Spinal cord (tissue), 10 donors: ENCODE measurements around the gene BDNF. TPM values are rescaled to one million over a fixed set of nuclear protein-coding genes. Genes with fewer than 3 reads are reported as not detected.
"Not testable (repeated sequence)": the region's sequence is repeated elsewhere in the genome, so short reads cannot be mapped to it uniquely, and the experiment has no call there.

ENCODE experiments used
- DNase-seq, 6 donors: peaks; one replicate each; pipeline versions ENCODE4 v3.0.0 to v3.0.0-alpha.2; 2013 to 2015; ENCODE audit warnings: low spot score in 6 of 6, low read depth in 4 of 6
- H3K27ac ChIP-seq: one replicate; pipeline ENCODE4 v1.5.1; 2013; ENCODE audit warnings: low read depth, low read length, control low read depth
- H3K27me3 ChIP-seq: one replicate; pipeline ENCODE4 v1.6.1; 2013; ENCODE audit warnings: low read length; ENCODE audit not compliant: control insufficient read depth, insufficient read depth
- H3K36me3 ChIP-seq: one replicate; pipeline ENCODE4 v1.6.1; 2013; ENCODE audit warnings: low read length; ENCODE audit not compliant: control insufficient read depth, insufficient read depth
- H3K4me1 ChIP-seq: one replicate; pipeline ENCODE4 v1.6.1; 2013; ENCODE audit warnings: low read length; ENCODE audit not compliant: control insufficient read depth, insufficient read depth
- H3K4me3 ChIP-seq: one replicate; pipeline ENCODE4 v1.5.1; 2013; ENCODE audit warnings: low read depth, low read length, control low read depth
- H3K9me3 ChIP-seq: one replicate; pipeline ENCODE4 v1.6.1; 2013; ENCODE audit warnings: low read length; ENCODE audit not compliant: control insufficient read depth, insufficient read depth
- WGBS: methylation state at CpG from one replicate; pipeline ENCODE4 v1.1.5; 2013; ENCODE audit warnings: missing lambda C conversion rate; ENCODE audit not compliant: insufficient coverage; 5-methylcytosine and 5-hydroxymethylcytosine counted together
- polyA plus RNA-seq, 2 donors: library from polyadenylated mRNA; unstranded; fragments of 120-200 nt; gene quantifications; one replicate each; pipeline ENCODE4 v1.2.1, GENCODE V29; 2013; ENCODE audit not compliant: insufficient read length in 2 of 2
- total RNA-seq, 2 donors: library from RNA; depleted of rRNA in 1 of 2; stranded (reverse); fragments of 120-200 nt in 1 of 2; fragments of >200 nt in 1 of 2; gene quantifications; one replicate each; pipeline versions ENCODE4 v1.2.3 to v1.2.4, GENCODE V29; 2013 to 2014
- donor health status: healthy.

Gene BDNF
- total and polyA plus RNA-seq, 4 donors = 1.9 to 3.5 (median 2.4) TPM

- WGBS = 70% methylated on average over 2 of the region's 4 CpGs
Measured at GRCh38 chr11:27678242-27678641, 22.0 kb downstream of the BDNF start.

GRCh38 chr11:27677108-27677507, 23.1 kb downstream of the BDNF start:
- Histone ChIP-seq H3K4me3 (no peak overlapping the region), H3K27me3 (no peaks in the 10 kb centered on the region), H3K36me3 (no peaks in the 10 kb centered on the region), H3K9me3 (no peaks in the 10 kb centered on the region), H3K27ac (no peak overlapping the region), H3K4me1 (no peaks in the 10 kb centered on the region)
- 40% methylated on average over 1 of the region's 4 CpGs for WGBS
- no peak for DNase-seq

More at GRCh38 chr11:27678242-27678641, 22.0 kb downstream of the BDNF start:
- H3K9me3 ChIP-seq = no peaks in the 10 kb centered on the region
- H3K4me1 ChIP-seq = no peaks in the 10 kb centered on the region
- DNase-seq = no peak
- no peaks in the 10 kb centered on the region for H3K27me3 ChIP-seq
- no peaks in the 10 kb centered on the region for H3K36me3 ChIP-seq
- no peak overlapping the region for H3K4me3 ChIP-seq
- no peak overlapping the region for H3K27ac ChIP-seq

GRCh38 chr11:27673979-27674663, 26.1 kb downstream of the BDNF start:
- no peak overlapping the region for H3K4me3 ChIP-seq
- H3K36me3 ChIP-seq = no peaks in the 10 kb centered on the region
- 92% methylated on average over 3 of the region's 6 CpGs for WGBS
- no peaks in the 10 kb centered on the region for H3K9me3 ChIP-seq
- peak in 1 of 6 donors; percentile 57 for DNase-seq
- H3K27me3 ChIP-seq = no peaks in the 10 kb centered on the region
- H3K4me1 ChIP-seq = no peaks in the 10 kb centered on the region
- H3K27ac ChIP-seq = no peak overlapping the region

- Histone ChIP-seq H3K27me3 (no peaks in the 10 kb centered on the region), H3K4me1 (no peaks in the 10 kb centered on the region), H3K4me3 (no peak overlapping the region), H3K9me3 (no peaks in the 10 kb centered on the region), H3K27ac (no peak overlapping the region), H3K36me3 (no peaks in the 10 kb centered on the region)
- DNase-seq = no peak
- WGBS = no CpG with 5 or more reads among the region's 2 CpGs
Measured at GRCh38 chr11:27672836-27673464, 27.3 kb downstream of the BDNF start.

- H3K9me3 ChIP-seq, H3K27ac ChIP-seq, H3K27me3 ChIP-seq, H3K36me3 ChIP-seq, H3K4me3 ChIP-seq, DNase-seq, H3K4me1 ChIP-seq: not testable (repeated sequence)
- WGBS = 89% methylated on average over 10 of the region's 11 CpGs
Measured at GRCh38 chr11:27665508-27666101, 34.6 kb downstream of the BDNF start.

- no peak overlapping the region for H3K27ac ChIP-seq
- no peak for DNase-seq
- H3K4me1 ChIP-seq = no peaks in the 10 kb centered on the region
- H3K4me3 ChIP-seq = no peak overlapping the region
- H3K27me3 ChIP-seq = no peaks in the 10 kb centered on the region
- WGBS = no CpG with 5 or more reads among the region's 2 CpGs
- H3K9me3 ChIP-seq = no peaks in the 10 kb centered on the region
- H3K36me3 ChIP-seq = no peaks in the 10 kb centered on the region
Measured at GRCh38 chr11:27663326-27663725, 36.9 kb downstream of the BDNF start.

GRCh38 chr11:27660171-27660570, 40.1 kb downstream of the BDNF start:
- no peak overlapping the region for H3K27ac ChIP-seq
- no peaks in the 10 kb centered on the region for H3K4me1 ChIP-seq
- no peaks in the 10 kb centered on the region for H3K27me3 ChIP-seq
- no peak overlapping the region for H3K4me3 ChIP-seq
- H3K36me3 ChIP-seq = peaks cover 3% of the 10 kb centered on the region
- no CpG with 5 or more reads among the region's 3 CpGs for WGBS
- no peaks in the 10 kb centered on the region for H3K9me3 ChIP-seq
- no peak for DNase-seq

GRCh38 chr11:27658535-27659236, 41.6 kb downstream of the BDNF start:
- Histone ChIP-seq H3K9me3 (no peaks in the 10 kb centered on the region), H3K4me3 (no peak overlapping the region), H3K27me3 (no peaks in the 10 kb centered on the region), H3K27ac (no peak overlapping the region), H3K4me1 (no peaks in the 10 kb centered on the region), H3K36me3 (peaks cover 3% of the 10 kb centered on the region)
- DNase-seq = peak in 1 of 6 donors; percentile 73
- 100% methylated on average over 1 of the region's 2 CpGs for WGBS

GRCh38 chr11:27656806-27657483, 43.3 kb downstream of the BDNF start:
- Histone ChIP-seq H3K36me3 (peaks cover 3% of the 10 kb centered on the region), H3K9me3 (no peaks in the 10 kb centered on the region), H3K4me1 (no peaks in the 10 kb centered on the region), H3K4me3 (no peak overlapping the region), H3K27me3 (no peaks in the 10 kb centered on the region), H3K27ac (no peak overlapping the region)
- no peak for DNase-seq
- WGBS = 22% methylated on average over 1 of the region's 12 CpGs
